Measurements from ENCODE around the gene POU3F2. TPM values are rescaled to one million over a fixed set of nuclear protein-coding genes. Genes with fewer than 3 reads are reported as not detected.
A peak's percentile ranks its signal among the peaks of the same experiment; 100 is the strongest.

The POU3F2 gene
- total and polyA plus RNA-seq, 9 donors = 0.02 TPM; not detected in 8

DNA sequence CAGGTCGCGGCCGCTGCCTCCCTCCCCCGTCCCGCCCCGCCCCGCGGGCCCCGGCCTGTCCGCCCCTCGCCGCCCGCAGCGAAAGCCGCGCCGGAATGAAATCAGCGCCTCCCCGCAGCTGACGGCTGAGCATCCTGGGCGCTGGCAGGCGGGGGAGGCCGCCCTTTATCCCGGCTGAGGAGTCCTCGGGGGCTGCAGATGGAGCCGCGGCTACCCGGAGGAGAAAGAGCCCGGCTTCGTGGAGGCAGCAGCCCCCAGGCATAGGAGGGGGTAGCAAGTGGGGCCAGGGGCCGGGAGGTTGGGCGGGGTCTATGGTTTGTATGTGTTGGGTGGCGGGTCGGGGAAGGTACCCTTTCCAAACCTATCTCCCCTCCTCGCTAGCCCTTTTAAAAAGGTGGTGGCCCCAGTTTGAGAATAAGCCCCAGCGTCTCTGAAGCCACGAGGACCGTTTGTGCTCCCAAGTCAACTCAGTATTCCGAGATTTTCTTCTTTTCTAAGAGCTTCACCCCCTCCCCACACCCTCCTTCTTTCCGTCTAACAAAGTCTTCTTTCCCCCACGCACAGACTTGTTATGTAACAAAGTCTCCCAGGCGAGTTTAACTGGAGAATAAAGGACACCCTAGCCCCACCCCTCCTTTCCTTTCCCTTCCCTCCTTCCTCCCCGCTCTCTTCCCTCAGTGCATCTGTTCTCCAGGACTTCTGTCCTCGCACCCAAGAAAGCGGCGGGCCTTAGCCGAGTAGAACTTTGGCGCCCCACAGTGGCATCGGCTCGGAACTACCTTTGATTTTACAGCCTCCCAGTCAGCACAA is 11.0 kb downstream of the POU3F2 start:
- 0 to 3% (median 2%) methylated on average over 30 to 50 of the region's 50 CpGs for WGBS, 3 donors
- no peak for TF ChIP-seq EP300 (IDR thresholded peaks at IDR 0.05)
- TF ChIP-seq, protein P1, sequence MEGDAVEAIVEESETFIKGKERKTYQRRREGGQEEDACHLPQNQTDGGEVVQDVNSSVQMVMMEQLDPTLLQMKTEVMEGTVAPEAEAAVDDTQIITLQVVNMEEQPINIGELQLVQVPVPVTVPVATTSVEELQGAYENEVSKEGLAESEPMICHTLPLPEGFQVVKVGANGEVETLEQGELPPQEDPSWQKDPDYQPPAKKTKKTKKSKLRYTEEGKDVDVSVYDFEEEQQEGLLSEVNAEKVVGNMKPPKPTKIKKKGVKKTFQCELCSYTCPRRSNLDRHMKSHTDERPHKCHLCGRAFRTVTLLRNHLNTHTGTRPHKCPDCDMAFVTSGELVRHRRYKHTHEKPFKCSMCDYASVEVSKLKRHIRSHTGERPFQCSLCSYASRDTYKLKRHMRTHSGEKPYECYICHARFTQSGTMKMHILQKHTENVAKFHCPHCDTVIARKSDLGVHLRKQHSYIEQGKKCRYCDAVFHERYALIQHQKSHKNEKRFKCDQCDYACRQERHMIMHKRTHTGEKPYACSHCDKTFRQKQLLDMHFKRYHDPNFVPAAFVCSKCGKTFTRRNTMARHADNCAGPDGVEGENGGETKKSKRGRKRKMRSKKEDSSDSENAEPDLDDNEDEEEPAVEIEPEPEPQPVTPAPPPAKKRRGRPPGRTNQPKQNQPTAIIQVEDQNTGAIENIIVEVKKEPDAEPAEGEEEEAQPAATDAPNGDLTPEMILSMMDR (IDR thresholded peaks at IDR 0.05) = peak; percentile 39 to 57 (median 45)
- no peak overlapping the region for H3K27ac ChIP-seq
- DNase-seq = peak; percentile 51 to 80 (median 70)
- no peak overlapping the region for H3K4me3 ChIP-seq
- H3K27me3 ChIP-seq = no peaks in the 10 kb centered on the region
- H3K36me3 ChIP-seq = no peaks in the 10 kb centered on the region
- H3K4me1 ChIP-seq (ENCODE audit: insufficient read depth) = peaks cover 2% of the 10 kb centered on the region
- intact Hi-C loops (cut with DNase I) = no loop called here
- no peaks in the 10 kb centered on the region for H3K9me3 ChIP-seq

DNA sequence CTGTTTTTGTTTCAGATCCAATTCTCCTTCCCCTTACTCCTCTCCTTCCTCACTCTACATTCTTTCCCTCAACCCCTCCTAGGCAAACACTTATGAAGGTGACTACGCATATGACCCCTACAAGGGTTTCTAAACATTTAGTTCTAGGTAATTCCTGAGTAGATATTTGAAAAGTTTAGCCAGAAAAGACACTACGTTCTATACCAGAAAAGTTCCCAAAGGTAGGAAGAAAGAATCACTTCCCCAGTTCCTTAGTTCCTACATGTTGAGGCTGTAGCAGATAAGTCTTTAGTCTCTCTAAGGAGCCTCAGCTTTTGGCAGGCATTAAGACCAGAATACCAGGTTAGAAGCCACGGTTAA is 11.6 kb downstream of the POU3F2 start:
- Histone ChIP-seq H3K27me3 (no peaks in the 10 kb centered on the region), H3K36me3 (no peaks in the 10 kb centered on the region), H3K4me1 (ENCODE audit: insufficient read depth) (peaks cover 2% of the 10 kb centered on the region), H3K27ac (no peak overlapping the region), H3K9me3 (no peaks in the 10 kb centered on the region), H3K4me3 (no peak overlapping the region)
- 57 to 64% (median 62%) methylated on average over 3 of the region's 3 CpGs for WGBS, 3 donors
- intact Hi-C loops (cut with DNase I) = no loop called here
- TF ChIP-seq EP300 (IDR thresholded peaks at IDR 0.05) (no peak), POLR2A (IDR thresholded peaks at IDR 0.05) (no peak)
- TF ChIP-seq, protein P1 (IDR thresholded peaks at IDR 0.05) = no peak
- DNase-seq = no peak

DNA sequence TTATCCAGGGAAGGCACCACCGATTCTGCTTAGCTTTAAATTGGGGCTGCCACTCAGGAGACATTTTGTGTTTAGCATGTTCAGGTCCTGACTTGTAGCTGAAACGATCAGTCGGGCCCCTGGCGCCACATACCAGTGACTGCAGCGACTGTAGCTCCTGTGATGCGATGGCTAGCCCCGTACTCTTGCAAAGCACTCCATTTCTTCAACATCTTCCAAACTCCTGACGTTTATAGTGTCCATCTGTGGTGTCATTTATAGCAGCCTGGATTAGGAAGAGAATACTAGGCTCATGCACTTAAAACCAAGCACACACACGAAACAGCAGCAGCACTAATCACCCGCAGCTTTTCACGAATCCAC is 13.0 kb downstream of the POU3F2 start:
- Histone ChIP-seq H3K4me1 (ENCODE audit: insufficient read depth) (peaks cover 2% of the 10 kb centered on the region), H3K4me3 (no peak overlapping the region), H3K36me3 (no peaks in the 10 kb centered on the region), H3K27me3 (no peaks in the 10 kb centered on the region), H3K27ac (no peak overlapping the region), H3K9me3 (no peaks in the 10 kb centered on the region)
- DNase-seq = no peak
- no peak for TF ChIP-seq EP300 (IDR thresholded peaks at IDR 0.05)
- TF ChIP-seq POLR2A (IDR thresholded peaks at IDR 0.05) = no peak
- TF ChIP-seq, protein P1 (IDR thresholded peaks at IDR 0.05) = no peak
- intact Hi-C loops (cut with DNase I) = no loop called here
- 43 to 53% (median 47%) methylated on average over 11 of the region's 11 CpGs for WGBS, 3 donors

DNA sequence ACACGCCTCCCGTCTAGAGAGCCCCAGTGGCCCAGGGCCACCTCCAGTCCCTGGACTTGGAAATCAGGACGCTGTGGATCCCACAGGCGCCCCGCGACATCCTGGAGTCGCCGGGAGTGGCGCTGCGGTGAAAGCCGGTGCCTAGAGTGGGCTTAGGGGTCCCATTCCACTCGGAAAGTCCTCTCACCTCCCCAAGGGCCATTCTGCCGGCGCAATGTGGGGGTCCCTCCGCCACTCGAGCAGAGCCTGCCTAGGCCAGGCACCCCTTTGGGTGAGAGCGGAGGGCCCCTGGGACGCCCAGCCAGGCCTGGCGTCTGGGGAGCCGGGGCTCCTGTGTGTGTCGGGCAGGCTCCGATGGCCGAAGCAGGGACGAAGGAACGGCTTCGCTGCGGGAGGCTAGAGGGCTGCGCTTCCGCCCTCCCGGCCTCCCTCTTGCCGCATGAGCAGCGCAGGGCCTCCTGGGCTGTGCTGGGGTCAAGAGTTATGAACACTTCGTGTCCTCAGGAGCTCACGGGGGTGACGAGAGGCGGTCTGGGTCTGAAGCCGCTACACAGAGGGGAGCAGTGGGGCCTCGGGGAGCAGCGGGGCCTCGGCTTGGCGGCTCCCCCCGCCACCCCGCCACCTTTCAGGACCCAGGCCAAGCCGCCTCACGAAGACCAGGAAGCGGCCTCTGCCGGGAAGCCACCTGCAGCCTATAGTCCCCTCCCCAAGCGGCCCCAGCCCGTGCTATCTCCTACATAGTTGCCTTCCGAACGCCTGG is 13.6 kb downstream of the POU3F2 start:
- peak in 1 of 5 donors; percentile 33 for DNase-seq
- Histone ChIP-seq H3K4me3 (no peak overlapping the region), H3K9me3 (no peaks in the 10 kb centered on the region), H3K36me3 (no peaks in the 10 kb centered on the region), H3K27me3 (no peaks in the 10 kb centered on the region), H3K4me1 (ENCODE audit: insufficient read depth) (peaks cover 2% of the 10 kb centered on the region), H3K27ac (no peak overlapping the region)
- intact Hi-C loops (cut with DNase I) = no loop called here
- WGBS, 3 donors = 5 to 9% (median 7%) methylated on average over 44 to 51 of the region's 51 CpGs
- TF ChIP-seq, protein P1 (IDR thresholded peaks at IDR 0.05) = no peak
- no peak for TF ChIP-seq EP300 (IDR thresholded peaks at IDR 0.05)
- TF ChIP-seq POLR2A (IDR thresholded peaks at IDR 0.05) = no peak
